KMS-11 (cell line): Measurements from ENCODE around the gene PON3.

Experiments used
- H2AFZ ChIP-seq: fragments of 200-600 bp; sonication (generic); 2 replicates; pipeline ENCODE4 v1.6.1; 2016; ENCODE audit warnings: antibody characterized with exemption, mixed run types, low read depth
- H3K27ac ChIP-seq: fragments of 200-600 bp; sonication (generic); 2 replicates; pipeline ENCODE4 v1.6.1; 2016; ENCODE audit warnings: mild to moderate bottlenecking, mixed run types
- H3K27me3 ChIP-seq: fragments of 200-600 bp; sonication (generic); 2 replicates; pipeline ENCODE4 v1.6.1; 2017; ENCODE audit warnings: mild to moderate bottlenecking, low read depth, mixed run types, moderate library complexity; ENCODE audit not compliant: insufficient read depth
- H3K36me3 ChIP-seq: fragments of 200-600 bp; sonication (generic); 2 replicates; pipeline ENCODE4 v1.6.1; 2017; ENCODE audit warnings: mild to moderate bottlenecking, mixed run types; ENCODE audit not compliant: insufficient read depth
- H3K4me1 ChIP-seq: fragments of 200-600 bp; sonication (generic); 2 replicates; pipeline ENCODE4 v1.6.1; 2016; ENCODE audit warnings: mild to moderate bottlenecking, low read depth, mixed run types; ENCODE audit not compliant: poor library complexity, severe bottlenecking
- H3K4me2 ChIP-seq: fragments of 200-600 bp; sonication (generic); 2 replicates; pipeline ENCODE4 v1.7.0; 2016; ENCODE audit warnings: mild to moderate bottlenecking, mixed run types
- H3K4me3 ChIP-seq: fragments of 200-600 bp; sonication (generic); IDR thresholded peaks from 2 replicates; pipeline ENCODE4 v1.6.1; 2017; ENCODE audit warnings: low read depth, low read length, mixed read lengths; ENCODE audit not compliant: insufficient read depth
- H3K79me2 ChIP-seq: fragments of 200-600 bp; sonication (generic); 2 replicates; pipeline ENCODE4 v1.6.1; 2016; ENCODE audit warnings: low read depth, mixed run types; ENCODE audit not compliant: insufficient read depth
- H3K9ac ChIP-seq: fragments of 200-600 bp; sonication (generic); 2 replicates; pipeline ENCODE4 v1.6.1; 2016; ENCODE audit warnings: mild to moderate bottlenecking, mixed run types
- H4K20me1 ChIP-seq: fragments of 200-600 bp; sonication (generic); 2 replicates; pipeline ENCODE4 v1.6.1; 2016; ENCODE audit warnings: mild to moderate bottlenecking, mixed run types; ENCODE audit not compliant: insufficient read depth
- CTCF ChIP-seq: fragments of 200-600 bp; sonication (generic); conservative IDR thresholded peaks from 2 replicates; pipeline ENCODE4 v1.6.1; 2017; ENCODE audit warnings: low read depth, mild to moderate bottlenecking, antibody characterized with exemption, low read length, moderate library complexity, mixed read lengths

Gene PON3

DNA sequence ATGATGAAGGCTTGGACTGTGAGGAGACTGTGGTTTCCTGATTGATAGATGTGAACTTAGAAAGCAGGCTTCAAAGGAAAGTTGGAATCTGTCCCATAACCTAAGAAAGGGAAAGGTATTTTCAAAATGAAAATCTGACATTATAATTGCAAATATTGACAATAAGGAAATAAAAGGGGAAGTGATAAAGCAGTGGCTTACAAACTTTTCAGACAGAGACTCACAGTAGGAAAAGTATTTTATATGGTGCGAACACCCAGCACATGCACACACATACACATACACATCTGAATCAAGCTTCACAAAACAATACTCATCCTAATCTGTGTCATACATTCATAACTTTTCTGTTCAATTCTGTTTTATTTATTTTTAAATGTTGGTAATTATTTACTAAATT lies 76.6 kb downstream of the PON3 start:
- peaks cover 15% of the 10 kb centered on the region for H3K4me1 ChIP-seq
- H3K36me3 ChIP-seq, result no peaks in the 10 kb centered on the region
- no peak overlapping the region for H3K27ac ChIP-seq
- TF ChIP-seq CTCF, result no peak
- no peak overlapping the region for H3K4me3 ChIP-seq
- no peaks in the 10 kb centered on the region for H3K27me3 ChIP-seq
- no peak overlapping the region for H2AFZ ChIP-seq
- no peaks in the 10 kb centered on the region for H4K20me1 ChIP-seq
- no peak overlapping the region for H3K4me2 ChIP-seq
- H3K9ac ChIP-seq, result no peak overlapping the region
- no peaks in the 10 kb centered on the region for H3K79me2 ChIP-seq

- no peaks in the 10 kb centered on the region for H3K27me3 ChIP-seq
- H3K4me1 ChIP-seq, result peaks cover 12% of the 10 kb centered on the region
- no peaks in the 10 kb centered on the region for H3K79me2 ChIP-seq
- no peak overlapping the region for H3K9ac ChIP-seq
- no peak overlapping the region for H3K4me3 ChIP-seq
- no peak overlapping the region for H2AFZ ChIP-seq
- no peak overlapping the region for H3K27ac ChIP-seq
- no peaks in the 10 kb centered on the region for H3K36me3 ChIP-seq
- TF ChIP-seq CTCF, result no peak
- H3K4me2 ChIP-seq, result no peak overlapping the region
- H4K20me1 ChIP-seq, result no peaks in the 10 kb centered on the region
Observed at GRCh38 chr7:95318501-95319100, 77.6 kb downstream of the PON3 start.

DNA sequence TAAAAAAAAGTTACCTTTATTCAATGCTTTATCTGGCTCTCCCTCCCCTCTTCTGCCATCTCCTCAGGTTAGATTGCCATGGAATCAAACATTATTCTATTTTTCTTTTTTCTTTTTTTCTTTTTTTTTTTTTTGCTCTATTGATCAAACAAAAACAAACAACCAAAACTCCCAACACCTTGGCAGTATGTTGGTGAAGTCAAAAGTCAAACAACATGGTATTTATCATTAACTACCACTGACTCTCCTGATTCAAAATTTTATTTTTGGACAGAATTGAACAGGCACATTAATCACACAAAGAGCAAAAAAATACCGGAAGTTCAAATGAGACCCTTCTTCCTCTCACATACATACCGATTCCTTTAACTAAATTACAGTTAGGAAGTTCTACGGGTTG lies 78.2 kb downstream of the PON3 start:
- H4K20me1 ChIP-seq, result no peaks in the 10 kb centered on the region
- H3K4me1 ChIP-seq, result peaks cover 6% of the 10 kb centered on the region
- H3K27me3 ChIP-seq, result no peaks in the 10 kb centered on the region
- H3K4me2 ChIP-seq, result no peak overlapping the region
- H3K27ac ChIP-seq, result no peak overlapping the region
- H3K9ac ChIP-seq, result no peak overlapping the region
- no peaks in the 10 kb centered on the region for H3K36me3 ChIP-seq
- H3K4me3 ChIP-seq, result no peak overlapping the region
- H3K79me2 ChIP-seq, result no peaks in the 10 kb centered on the region
- H2AFZ ChIP-seq, result no peak overlapping the region
- no peak for TF ChIP-seq CTCF

DNA sequence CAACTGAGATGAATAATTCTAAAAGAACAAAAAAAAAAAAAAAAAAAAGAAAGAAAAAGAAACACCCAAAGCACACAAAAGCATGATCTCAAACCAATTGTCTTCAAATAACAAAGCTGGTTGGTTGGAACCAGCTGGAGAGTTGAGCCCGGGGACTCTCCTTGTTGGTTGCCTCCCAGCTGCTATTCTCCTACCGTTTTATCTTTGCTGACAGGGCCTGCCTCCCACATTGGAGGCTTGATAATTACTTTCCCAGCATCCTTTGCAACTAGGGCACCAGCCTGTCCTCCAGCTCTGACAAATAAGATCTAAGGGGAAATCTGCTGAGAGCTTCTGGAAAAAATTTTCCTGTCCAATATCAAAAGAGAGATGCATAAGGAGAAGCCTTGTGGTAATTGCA lies 78.6 kb downstream of the PON3 start:
- H2AFZ ChIP-seq, result no peak overlapping the region
- no peak overlapping the region for H3K27ac ChIP-seq
- TF ChIP-seq CTCF, result no peak
- no peak overlapping the region for H3K9ac ChIP-seq
- H3K4me3 ChIP-seq, result no peak overlapping the region
- H3K27me3 ChIP-seq, result no peaks in the 10 kb centered on the region
- no peak overlapping the region for H3K4me2 ChIP-seq
- no peaks in the 10 kb centered on the region for H3K36me3 ChIP-seq
- no peaks in the 10 kb centered on the region for H4K20me1 ChIP-seq
- H3K79me2 ChIP-seq, result no peaks in the 10 kb centered on the region
- peaks cover 2% of the 10 kb centered on the region for H3K4me1 ChIP-seq

DNA sequence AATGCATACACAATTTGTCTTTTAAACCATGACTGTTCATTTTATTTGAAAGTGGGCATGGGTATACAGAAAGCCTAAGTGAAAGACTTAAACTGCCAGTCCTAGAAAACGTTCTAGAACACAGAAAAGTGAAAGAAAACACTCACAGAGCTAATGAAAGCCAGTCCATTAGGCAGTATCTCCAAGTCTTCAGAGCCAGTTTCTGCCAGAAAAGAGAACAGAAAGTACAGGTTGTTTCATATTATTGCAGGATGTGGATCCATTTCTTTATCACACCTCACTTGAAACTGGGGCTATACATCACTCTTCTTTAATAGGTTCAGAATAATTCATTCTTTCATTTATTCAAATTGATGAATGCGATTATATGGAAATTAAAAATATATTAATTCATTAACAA lies 79.6 kb downstream of the PON3 start:
- no peak overlapping the region for H3K27ac ChIP-seq

More for the DNA sequence above, 79.6 kb downstream of the PON3 start:
- Histone ChIP-seq H4K20me1 (no peaks in the 10 kb centered on the region), H3K27me3 (no peaks in the 10 kb centered on the region), H3K4me1 (no peaks in the 10 kb centered on the region), H3K4me3 (no peak overlapping the region), H3K79me2 (no peaks in the 10 kb centered on the region), H3K4me2 (no peak overlapping the region), H3K36me3 (no peaks in the 10 kb centered on the region), H2AFZ (no peak overlapping the region), H3K9ac (no peak overlapping the region)
- no peak for TF ChIP-seq CTCF
